A673 (cell line): ENCODE data around the gene ENTPD2.

Source experiments
- CTCF ChIP-seq: fragments of 300-800, 200-600 bp; sonication (generic); conservative IDR thresholded peaks from 2 replicates; pipeline ENCODE4 v1.5.1; 2017; ENCODE audit warnings: low read depth, mild to moderate bottlenecking, antibody characterized with exemption, low read length, moderate library complexity, mixed read lengths
- EZH2 ChIP-seq: fragments of 200-600 bp; sonication (generic); IDR thresholded peaks from 2 replicates; pipeline ENCODE4 v1.6.1; 2017; ENCODE audit warnings: borderline replicate concordance, low read depth, mild to moderate bottlenecking, mixed read lengths, antibody characterized with exemption, low read length; ENCODE audit not compliant: poor library complexity, severe bottlenecking

- TF ChIP-seq CTCF (no peak), EZH2 (no peak)
Observed at GRCh38 chr9:137044037-137044436, 9.8 kb downstream of the ENTPD2 start.
